Stimulated activated CD4-positive, alpha-beta T cell treated with anti-CD3 and anti-CD28 coated beads, Interleukin-4, amount 100 ng/mL, for 24 hours (primary cell): ENCODE results near the gene CASD1.

Experiments used
- DNase-seq: peaks from one replicate; pipeline ENCODE4 v3.0.0-alpha.2; 2020

Gene CASD1

GRCh38 chr7:94514140-94514889 lies 4.7 kb downstream of the CASD1 start:
- DNase-seq: no peak

- no peak for DNase-seq
Observed at GRCh38 chr7:94514917-94515316, 5.3 kb downstream of the CASD1 start.

GRCh38 chr7:94525923-94526322 lies 16.3 kb downstream of the CASD1 start:
- no peak for DNase-seq

GRCh38 chr7:94529516-94529915 lies 19.9 kb downstream of the CASD1 start:
- DNase-seq: no peak

DNA sequence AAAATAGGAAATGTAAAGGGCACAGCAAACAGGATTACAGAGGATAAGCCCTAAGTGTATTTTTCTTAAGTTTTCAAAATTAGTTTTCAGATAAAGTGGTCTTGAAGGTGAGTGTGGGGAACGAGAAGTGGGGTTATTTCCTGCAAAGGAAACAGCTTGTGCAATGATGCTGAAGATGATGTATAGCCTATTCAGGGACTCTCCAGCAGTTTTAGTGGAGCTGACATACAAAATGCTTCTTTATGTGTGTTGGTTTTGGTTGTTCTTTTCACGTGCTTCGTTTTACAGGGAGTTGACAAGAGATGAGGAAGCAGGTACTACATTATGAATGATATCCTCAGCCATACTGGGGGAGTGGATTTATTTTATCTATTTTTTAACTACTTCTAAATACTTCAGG lies 20.5 kb downstream of the CASD1 start:
- no peak for DNase-seq

GRCh38 chr7:94532676-94533075 lies 23.1 kb downstream of the CASD1 start:
- no peak for DNase-seq

- no peak for DNase-seq
Observed at GRCh38 chr7:94540428-94540827, 30.8 kb downstream of the CASD1 start.

DNA sequence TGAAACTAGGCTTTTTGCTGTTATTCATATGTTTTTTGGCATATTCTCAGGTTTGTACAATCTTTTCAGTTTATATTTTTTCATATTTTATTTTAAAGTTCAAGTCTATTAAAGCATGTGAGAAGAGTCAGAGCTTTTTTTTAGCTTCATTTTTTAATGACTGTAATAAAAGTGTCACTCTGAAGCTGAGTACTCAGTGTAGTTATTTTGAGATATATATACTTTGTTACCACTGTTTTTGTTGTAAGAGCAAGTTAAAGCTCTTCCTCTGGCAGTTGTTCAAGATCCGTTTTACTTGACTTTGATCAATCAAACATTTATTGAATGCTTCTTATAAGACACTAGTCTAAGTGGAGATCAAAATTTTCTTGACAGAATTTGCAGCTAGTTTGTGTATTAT lies 37.5 kb downstream of the CASD1 start:
- DNase-seq: no peak

GRCh38 chr7:94556028-94556427 lies 46.4 kb downstream of the CASD1 start:
- DNase-seq: no peak

DNA sequence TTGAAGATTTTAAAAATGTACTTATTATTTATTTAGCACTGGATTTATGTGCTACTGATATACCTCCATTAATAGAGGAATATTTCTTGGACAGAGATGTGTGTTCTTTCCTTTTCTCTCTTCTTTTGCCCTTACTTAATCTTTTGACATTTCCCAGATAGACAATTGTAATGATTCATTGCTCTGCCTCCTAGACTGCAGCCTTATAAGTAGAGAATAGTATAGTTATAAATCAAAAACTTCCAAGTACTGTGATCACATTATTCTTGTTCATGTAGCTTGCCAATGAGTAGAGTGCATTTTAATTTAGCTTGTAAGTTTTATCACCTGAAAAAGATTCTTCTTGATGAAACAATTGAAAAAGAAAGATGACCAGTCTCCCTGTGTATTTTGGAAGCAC lies 47.6 kb downstream of the CASD1 start:
- DNase-seq: no peak

GRCh38 chr7:94559972-94560371 lies 50.4 kb downstream of the CASD1 start:
- no peak for DNase-seq

GRCh38 chr7:94561841-94562514 lies 52.4 kb downstream of the CASD1 start:
- DNase-seq: no peak

DNA sequence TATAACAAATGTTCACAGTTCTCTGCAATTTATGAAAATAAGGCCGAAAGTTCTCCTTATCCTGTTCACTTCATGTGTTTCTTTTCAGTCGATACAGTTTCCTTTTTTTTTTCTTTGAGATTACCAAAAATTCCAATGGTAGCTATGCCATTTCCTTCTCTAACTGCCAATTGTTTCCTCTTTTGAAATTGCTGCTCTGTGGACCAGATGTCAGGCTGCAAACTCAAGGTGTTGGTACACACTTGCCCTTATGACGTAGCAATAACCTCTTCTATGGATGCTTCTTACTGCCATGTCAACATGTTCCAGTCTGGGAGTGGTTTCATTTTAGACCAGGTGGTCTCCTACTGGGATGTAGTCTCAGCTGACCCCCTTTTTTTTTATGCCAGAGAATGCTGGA lies 52.9 kb downstream of the CASD1 start:
- DNase-seq: no peak

GRCh38 chr7:94565247-94565894 lies 55.8 kb downstream of the CASD1 start:
- DNase-seq: no peak

GRCh38 chr7:94567396-94567795 lies 57.8 kb downstream of the CASD1 start:
- no peak for DNase-seq

DNA sequence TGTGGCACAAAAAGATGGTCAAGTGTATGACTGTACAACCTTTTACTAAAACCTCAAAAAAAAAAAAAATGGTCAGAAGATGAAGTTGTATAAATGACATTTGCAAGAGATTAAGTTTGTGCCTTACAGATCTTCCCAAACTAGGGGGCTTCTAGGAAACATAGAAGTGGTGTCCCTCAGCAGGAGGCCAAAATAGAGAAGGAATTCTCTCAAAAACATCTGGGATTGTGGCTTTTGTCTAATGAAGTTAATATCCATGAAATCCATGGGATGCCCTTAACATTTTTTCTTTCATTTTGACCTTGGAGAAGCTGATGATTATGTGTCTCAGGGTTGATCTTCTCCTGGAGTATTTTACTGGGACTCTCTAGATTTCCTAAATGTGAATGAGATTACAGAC lies 62.2 kb downstream of the CASD1 start:
- DNase-seq: no peak

- DNase-seq: no peak
Observed at GRCh38 chr7:94575646-94576045, 66.0 kb downstream of the CASD1 start.

DNA sequence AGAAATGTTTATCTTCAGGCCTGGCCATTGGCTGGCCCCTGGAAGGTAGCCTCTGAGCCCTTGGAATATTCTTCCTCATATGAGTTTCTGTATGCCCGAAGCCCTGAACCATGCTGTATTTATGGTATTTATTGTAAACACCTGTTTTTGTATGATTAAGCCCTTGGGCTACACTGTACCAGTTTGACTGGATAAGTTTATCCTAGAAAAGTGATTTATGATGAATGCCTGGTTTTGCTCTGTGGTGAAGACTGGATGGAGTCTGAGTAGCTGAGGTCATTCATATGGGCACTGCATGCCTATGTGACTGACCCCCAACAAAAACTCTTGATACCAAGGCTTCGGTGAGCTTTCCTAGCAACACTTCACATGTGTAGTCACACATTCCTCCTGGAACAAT lies 66.7 kb downstream of the CASD1 start:
- DNase-seq: no peak

- DNase-seq: no peak
Observed at GRCh38 chr7:94577357-94577756, 67.7 kb downstream of the CASD1 start.

- DNase-seq: no peak
Observed at GRCh38 chr7:94578614-94579013, 69.0 kb downstream of the CASD1 start.

- DNase-seq: no peak
Observed at GRCh38 chr7:94579470-94579869, 69.9 kb downstream of the CASD1 start.

- DNase-seq: no peak
Observed at GRCh38 chr7:94580601-94581000, 71.0 kb downstream of the CASD1 start.

DNA sequence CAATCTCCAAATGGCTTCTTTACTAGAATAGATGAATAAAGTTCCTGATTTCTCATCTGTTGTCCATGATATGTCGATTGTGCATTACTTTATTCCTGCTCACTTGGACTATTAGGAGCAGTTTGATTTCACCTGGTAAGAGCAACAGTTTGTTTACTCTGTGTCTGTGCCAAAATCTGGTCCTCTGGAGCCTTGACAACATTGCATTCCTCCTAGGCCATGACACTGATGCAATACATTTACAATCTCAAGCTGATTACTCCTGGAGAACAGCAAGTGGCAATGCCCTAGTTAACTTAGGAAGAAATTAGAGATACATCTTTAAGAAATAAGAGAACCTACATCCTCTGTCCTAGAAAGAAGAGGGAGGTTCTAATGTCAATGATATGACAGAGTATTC lies 74.5 kb downstream of the CASD1 start:
- DNase-seq: no peak

GRCh38 chr7:94588075-94588474 lies 78.5 kb downstream of the CASD1 start:
- no peak for DNase-seq
